Fibroblast of skin of right quadriceps (primary cell): Measurements from ENCODE around the gene ENGASE.

Source experiments
- DNase-seq: peaks from one replicate; pipeline ENCODE4 v3.0.0-alpha.2; 2013

Gene ENGASE

GRCh38 chr17:79080761-79081290, 6.2 kb downstream of the ENGASE start:
- DNase-seq = no peak

- no peak for DNase-seq
Observed at GRCh38 chr17:79081571-79082276, 7.1 kb downstream of the ENGASE start.

- peak; percentile 11 for DNase-seq
Observed at GRCh38 chr17:79082311-79083190, 7.9 kb downstream of the ENGASE start.

- DNase-seq = no peak
Observed at GRCh38 chr17:79083191-79083971, 8.8 kb downstream of the ENGASE start.

GRCh38 chr17:79084291-79085153, 9.9 kb downstream of the ENGASE start:
- no peak for DNase-seq

GRCh38 chr17:79085154-79085920, 10.7 kb downstream of the ENGASE start:
- no peak for DNase-seq

GRCh38 chr17:79085921-79086551, 11.4 kb downstream of the ENGASE start:
- DNase-seq = no peak

GRCh38 chr17:79086609-79087427, 12.2 kb downstream of the ENGASE start:
- DNase-seq = no peak

GRCh38 chr17:79087428-79088143, 13.0 kb downstream of the ENGASE start:
- peak; percentile 34 for DNase-seq

- no peak for DNase-seq
Observed at GRCh38 chr17:79088247-79088996, 13.8 kb downstream of the ENGASE start.

GRCh38 chr17:79088997-79089328, 14.3 kb downstream of the ENGASE start:
- DNase-seq = no peak

GRCh38 chr17:79089720-79090442, 15.3 kb downstream of the ENGASE start:
- no peak for DNase-seq

- peak; percentile 22 for DNase-seq
Observed at GRCh38 chr17:79090443-79091225, 16.0 kb downstream of the ENGASE start.

GRCh38 chr17:79091226-79091670, 16.6 kb downstream of the ENGASE start:
- no peak for DNase-seq

GRCh38 chr17:79092567-79092966, 17.9 kb downstream of the ENGASE start:
- no peak for DNase-seq

GRCh38 chr17:79093270-79093669, 18.6 kb downstream of the ENGASE start:
- no peak for DNase-seq

GRCh38 chr17:79094261-79094660, 19.6 kb downstream of the ENGASE start:
- DNase-seq = no peak
